GM18526 (cell line): ENCODE data around the gene ZRANB1.

Experiments
- POLR2A ChIP-seq: IDR thresholded peaks from 3 replicates; pipeline ENCODE4 v1.6.1; 2011; ENCODE audit not compliant: insufficient read length; ENCODE audit errors: extremely low read depth

ZRANB1 gene

GRCh38 chr10:124993736-124994451 is 52.0 kb downstream of the ZRANB1 start:
- TF ChIP-seq POLR2A = no peak

GRCh38 chr10:124994573-124995473 is 52.9 kb downstream of the ZRANB1 start:
- no peak for TF ChIP-seq POLR2A

GRCh38 chr10:124995605-124996004 is 53.7 kb downstream of the ZRANB1 start:
- TF ChIP-seq POLR2A = no peak

- no peak for TF ChIP-seq POLR2A
These were observed 54.4 kb downstream of the ZRANB1 start for GRCh38 chr10:124996127-124996853.

- TF ChIP-seq POLR2A = no peak
These were observed 54.9 kb downstream of the ZRANB1 start for GRCh38 chr10:124996854-124997215.

GRCh38 chr10:124997306-124997705 is 55.4 kb downstream of the ZRANB1 start:
- no peak for TF ChIP-seq POLR2A

GRCh38 chr10:124997771-124998623 is 56.1 kb downstream of the ZRANB1 start:
- TF ChIP-seq POLR2A = no peak

GRCh38 chr10:124998624-124999291 is 56.8 kb downstream of the ZRANB1 start:
- no peak for TF ChIP-seq POLR2A

- TF ChIP-seq POLR2A = no peak
These were observed 57.8 kb downstream of the ZRANB1 start for GRCh38 chr10:124999433-125000365.

GRCh38 chr10:125000366-125001312 is 58.7 kb downstream of the ZRANB1 start:
- TF ChIP-seq POLR2A = no peak

- no peak for TF ChIP-seq POLR2A
These were observed 59.6 kb downstream of the ZRANB1 start for GRCh38 chr10:125001313-125002046.

GRCh38 chr10:125002047-125002422 is 60.1 kb downstream of the ZRANB1 start:
- no peak for TF ChIP-seq POLR2A
